Stimulated activated CD4-positive, alpha-beta T cell treated with anti-CD3 and anti-CD28 coated beads, Interleukin-2, amount 100 ng/mL, for 4 hours (primary cell): ENCODE data around the gene ZNF169.
"Not testable (repeated sequence)": the region's sequence is repeated elsewhere in the genome, so short reads cannot be mapped to it uniquely, and the experiment has no call there.

Experiments
- DNase-seq: peaks from one replicate; pipeline ENCODE4 v3.0.0-alpha.2; 2020; ENCODE audit warnings: low read depth

Gene ZNF169

GRCh38 chr9:94287877-94288513 lies 28.9 kb downstream of the ZNF169 start:
- DNase-seq: no peak

- no peak for DNase-seq
These were observed 30.6 kb downstream of the ZNF169 start for GRCh38 chr9:94289691-94290090.

GRCh38 chr9:94298949-94299599 lies 40.0 kb downstream of the ZNF169 start:
- no peak for DNase-seq

- no peak for DNase-seq
These were observed 41.6 kb downstream of the ZNF169 start for GRCh38 chr9:94300470-94301301.

- no peak for DNase-seq
These were observed 42.5 kb downstream of the ZNF169 start for GRCh38 chr9:94301583-94301982.

- no peak for DNase-seq
These were observed 43.3 kb downstream of the ZNF169 start for GRCh38 chr9:94302426-94302825.

GRCh38 chr9:94303321-94303720 lies 44.2 kb downstream of the ZNF169 start:
- no peak for DNase-seq

GRCh38 chr9:94315034-94315984 lies 56.2 kb downstream of the ZNF169 start:
- DNase-seq: not testable (repeated sequence)

- not testable (repeated sequence) for DNase-seq
These were observed 57.1 kb downstream of the ZNF169 start for GRCh38 chr9:94316236-94316635.

GRCh38 chr9:94317949-94318657 lies 59.0 kb downstream of the ZNF169 start:
- DNase-seq: not testable (repeated sequence)

GRCh38 chr9:94322342-94322940 lies 63.3 kb downstream of the ZNF169 start:
- not testable (repeated sequence) for DNase-seq

- not testable (repeated sequence) for DNase-seq
These were observed 64.2 kb downstream of the ZNF169 start for GRCh38 chr9:94323153-94323798.

- DNase-seq: not testable (repeated sequence)
These were observed 66.5 kb downstream of the ZNF169 start for GRCh38 chr9:94325583-94325982.

GRCh38 chr9:94328544-94328943 lies 69.4 kb downstream of the ZNF169 start, which contains the start of gene NUTM2F:
Gene NUTM2F (minus strand): TSS chr9:94328644. CDS start chr9:94328623, 21 bp downstream.
- not testable (repeated sequence) for DNase-seq

GRCh38 chr9:94336445-94336844 lies 77.3 kb downstream of the ZNF169 start:
- DNase-seq: not testable (repeated sequence)

- DNase-seq: not testable (repeated sequence)
These were observed 79.6 kb downstream of the ZNF169 start for GRCh38 chr9:94338723-94339122.

- DNase-seq: not testable (repeated sequence)
These were observed 80.6 kb downstream of the ZNF169 start for GRCh38 chr9:94339657-94340056.

- DNase-seq: not testable (repeated sequence)
These were observed 81.7 kb downstream of the ZNF169 start for GRCh38 chr9:94340750-94341149.

GRCh38 chr9:94341703-94342102 lies 82.6 kb downstream of the ZNF169 start:
- not testable (repeated sequence) for DNase-seq

GRCh38 chr9:94347451-94347850 lies 88.4 kb downstream of the ZNF169 start:
- not testable (repeated sequence) for DNase-seq
